Fibroblast of skin of right biceps (primary cell): ENCODE results near the gene PPP1R12B.
"Not testable (repeated sequence)": the region's sequence is repeated elsewhere in the genome, so short reads cannot be mapped to it uniquely, and the experiment has no call there.

Experiments
- DNase-seq: peaks from one replicate; pipeline ENCODE4 v3.0.0-alpha.2; 2013

Gene PPP1R12B

GRCh38 chr1:202540014-202540413, 191.5 kb downstream of the PPP1R12B start:
- DNase-seq = peak; percentile 18

- no peak for DNase-seq
These were observed 191.9 kb downstream of the PPP1R12B start for GRCh38 chr1:202540448-202540847.

GRCh38 chr1:202540858-202541257, 192.4 kb downstream of the PPP1R12B start:
- not testable (repeated sequence) for DNase-seq

GRCh38 chr1:202542415-202542814, 193.9 kb downstream of the PPP1R12B start:
- DNase-seq = not testable (repeated sequence)

- DNase-seq = peak; percentile 50
These were observed 195.0 kb downstream of the PPP1R12B start for GRCh38 chr1:202543537-202543936.

- DNase-seq = not testable (repeated sequence)
These were observed 196.4 kb downstream of the PPP1R12B start for GRCh38 chr1:202544766-202545449.

- DNase-seq = not testable (repeated sequence)
These were observed 197.3 kb downstream of the PPP1R12B start for GRCh38 chr1:202545647-202546303.

GRCh38 chr1:202546377-202546776, 197.9 kb downstream of the PPP1R12B start:
- DNase-seq = not testable (repeated sequence)

- DNase-seq = not testable (repeated sequence)
These were observed 198.3 kb downstream of the PPP1R12B start for GRCh38 chr1:202546796-202547195.

GRCh38 chr1:202547215-202547614, 198.7 kb downstream of the PPP1R12B start:
- DNase-seq = no peak

GRCh38 chr1:202550088-202550487, 201.6 kb downstream of the PPP1R12B start:
- not testable (repeated sequence) for DNase-seq

GRCh38 chr1:202551683-202552082, 203.2 kb downstream of the PPP1R12B start:
- peak; percentile 46 for DNase-seq

GRCh38 chr1:202552615-202553014, 204.1 kb downstream of the PPP1R12B start:
- not testable (repeated sequence) for DNase-seq

GRCh38 chr1:202553078-202553477, 204.6 kb downstream of the PPP1R12B start:
- DNase-seq = not testable (repeated sequence)

GRCh38 chr1:202553560-202554038, 205.1 kb downstream of the PPP1R12B start:
- DNase-seq = peak; percentile 57

GRCh38 chr1:202554619-202555018, 206.1 kb downstream of the PPP1R12B start:
- not testable (repeated sequence) for DNase-seq

- not testable (repeated sequence) for DNase-seq
These were observed 207.5 kb downstream of the PPP1R12B start for GRCh38 chr1:202556037-202556436.

- DNase-seq = not testable (repeated sequence)
These were observed 209.2 kb downstream of the PPP1R12B start for GRCh38 chr1:202557662-202558061.

GRCh38 chr1:202561240-202561639, 212.7 kb downstream of the PPP1R12B start:
- no peak for DNase-seq

- no peak for DNase-seq
These were observed 213.4 kb downstream of the PPP1R12B start for GRCh38 chr1:202561726-202562443.

- no peak for DNase-seq
These were observed 214.1 kb downstream of the PPP1R12B start for GRCh38 chr1:202562444-202563060.

GRCh38 chr1:202563818-202564217, 215.3 kb downstream of the PPP1R12B start:
- DNase-seq = no peak

GRCh38 chr1:202564958-202565495, 216.5 kb downstream of the PPP1R12B start:
- DNase-seq = no peak
